Hematopoietic multipotent progenitor cell treated with erythropoietin and hydrocortisone succinate and interleukin-3 and kit ligand, for 15 days (in vitro differentiated cells): ENCODE measurements around the gene GIPC1.
A peak's percentile ranks its signal among the peaks of the same experiment; 100 is the strongest.

Experiments used
- DNase-seq: peaks from one replicate; pipeline ENCODE4 v3.0.0-alpha.2; 2015; ENCODE audit warnings: low spot score

Gene GIPC1

GRCh38 chr19:14494411-14494810 lies 1.5 kb downstream of the GIPC1 start:
- no peak for DNase-seq

- DNase-seq: no peak
Observed at GRCh38 chr19:14492756-14493337, 3.1 kb downstream of the GIPC1 start.

GRCh38 chr19:14487370-14488125 lies 8.4 kb downstream of the GIPC1 start:
- DNase-seq: no peak

- no peak for DNase-seq
Observed at GRCh38 chr19:14482172-14482941, 13.6 kb downstream of the GIPC1 start.

GRCh38 chr19:14480700-14481079 lies 15.2 kb downstream of the GIPC1 start:
- DNase-seq: no peak

- DNase-seq: peak; percentile 53
Observed at GRCh38 chr19:14479975-14480699, 15.8 kb downstream of the GIPC1 start.

GRCh38 chr19:14479309-14479974 lies 16.5 kb downstream of the GIPC1 start:
- no peak for DNase-seq

GRCh38 chr19:14478113-14478545 lies 17.8 kb downstream of the GIPC1 start:
- DNase-seq: no peak

GRCh38 chr19:14477418-14478112 lies 18.4 kb downstream of the GIPC1 start:
- no peak for DNase-seq

GRCh38 chr19:14476673-14477401 lies 19.1 kb downstream of the GIPC1 start:
- DNase-seq: no peak

GRCh38 chr19:14476327-14476672 lies 19.6 kb downstream of the GIPC1 start:
- no peak for DNase-seq

- DNase-seq: no peak
Observed at GRCh38 chr19:14475251-14476073, 20.5 kb downstream of the GIPC1 start, which contains the start of gene PTGER1. TSS of gene PTGER1 (minus strand) at chr19:14475354. CDS start at chr19:14474320, 1,034 bp downstream.

- DNase-seq: no peak
Observed at GRCh38 chr19:14474827-14475226, 21.1 kb downstream of the GIPC1 start.

- no peak for DNase-seq
Observed at GRCh38 chr19:14473978-14474578, 21.8 kb downstream of the GIPC1 start.

GRCh38 chr19:14473073-14473977 lies 22.6 kb downstream of the GIPC1 start:
- DNase-seq: no peak

- peak; percentile 75 for DNase-seq
Observed at GRCh38 chr19:14472202-14472938, 23.6 kb downstream of the GIPC1 start.

- DNase-seq: no peak
Observed at GRCh38 chr19:14471436-14472187, 24.3 kb downstream of the GIPC1 start.
